ENCODE results near the gene SLC9A2.
A peak's percentile ranks its signal among the peaks of the same experiment; 100 is the strongest.

Gene SLC9A2

GRCh38 chr2:102674370-102674769 is 55.0 kb downstream of the SLC9A2 start:
- no peak for DNase-seq

GRCh38 chr2:102674836-102675235 is 55.5 kb downstream of the SLC9A2 start:
- DNase-seq = no peak

GRCh38 chr2:102677244-102678215 is 58.2 kb downstream of the SLC9A2 start:
- no peak for DNase-seq

GRCh38 chr2:102678442-102678841 is 59.1 kb downstream of the SLC9A2 start:
- no peak for DNase-seq

GRCh38 chr2:102686479-102687439 is 67.4 kb downstream of the SLC9A2 start:
- no peak for DNase-seq

GRCh38 chr2:102690012-102690411 is 70.7 kb downstream of the SLC9A2 start:
- DNase-seq = no peak

- no peak for DNase-seq
Measured at GRCh38 chr2:102696463-102696862, 77.1 kb downstream of the SLC9A2 start.

GRCh38 chr2:102698369-102699111 is 79.2 kb downstream of the SLC9A2 start:
- DNase-seq = no peak

- DNase-seq = no peak
Measured at GRCh38 chr2:102703305-102703704, 84.0 kb downstream of the SLC9A2 start.

- peak; percentile 23 for DNase-seq
Measured at GRCh38 chr2:102703748-102704147, 84.4 kb downstream of the SLC9A2 start.

GRCh38 chr2:102704531-102704930 is 85.2 kb downstream of the SLC9A2 start:
- DNase-seq = no peak

- DNase-seq = no peak
Measured at GRCh38 chr2:102707796-102708695, 88.7 kb downstream of the SLC9A2 start.

- no peak for DNase-seq
Measured at GRCh38 chr2:102708847-102709559, 89.7 kb downstream of the SLC9A2 start.

GRCh38 chr2:102717308-102718018 is 98.1 kb downstream of the SLC9A2 start:
- peak; percentile 7 for DNase-seq

- no peak for DNase-seq
Measured at GRCh38 chr2:102718387-102719316, 99.3 kb downstream of the SLC9A2 start.

- DNase-seq = no peak
Measured at GRCh38 chr2:102724016-102724490, 104.7 kb downstream of the SLC9A2 start.

GRCh38 chr2:102724553-102724952 is 105.2 kb downstream of the SLC9A2 start:
- no peak for DNase-seq

GRCh38 chr2:102726128-102727087 is 107.1 kb downstream of the SLC9A2 start:
- DNase-seq = no peak

Measured in inflammatory macrophage treated with lipopolysaccharide for 4 hours (primary cell).